Esophagus mucosa (tissue), 1 donor: ENCODE results near the gene PELI1. TPM values are rescaled to one million over a fixed set of nuclear protein-coding genes. Genes with fewer than 3 reads are reported as not detected.
A peak's percentile ranks its signal among the peaks of the same experiment; 100 is the strongest.

Experiments
- ATAC-seq: fragments of 200-7000 bp; cut with Tn5 transposase; one replicate; pipeline ENCODE4 v1.9.1; 2020
- total RNA-seq: library from RNA; stranded (reverse); gene quantifications from one replicate; pipeline ENCODE4 v1.2.4, GENCODE V29; 2023
- donor health status: DM: yes; HTN: yes; CAD: no.

PELI1 gene
- total RNA-seq, 1 donor from 2014 or later: 55.0 TPM

- peak; percentile 87 for ATAC-seq
These were observed 7.3 kb upstream of the PELI1 start for GRCh38 chr2:64151476-64151875.

GRCh38 chr2:64145714-64146113, 1.5 kb upstream of the PELI1 start:
- ATAC-seq: no peak

- ATAC-seq: peak; percentile 49
These were observed 899 bp upstream of the PELI1 start for GRCh38 chr2:64145119-64145518.

- ATAC-seq: peak; percentile 6
These were observed 807 bp downstream of the PELI1 start for GRCh38 chr2:64143169-64144056.

GRCh38 chr2:64142741-64143168, 1.5 kb downstream of the PELI1 start:
- ATAC-seq: no peak

GRCh38 chr2:64141674-64142405, 2.4 kb downstream of the PELI1 start:
- ATAC-seq: no peak

- no peak for ATAC-seq
These were observed 3.5 kb downstream of the PELI1 start for GRCh38 chr2:64140665-64141200.

- ATAC-seq: no peak
These were observed 4.3 kb downstream of the PELI1 start for GRCh38 chr2:64139956-64140355.

GRCh38 chr2:64137996-64138395, 6.2 kb downstream of the PELI1 start:
- peak; percentile 90 for ATAC-seq

- no peak for ATAC-seq
These were observed 6.7 kb downstream of the PELI1 start for GRCh38 chr2:64137567-64137966.

- ATAC-seq: no peak
These were observed 8.8 kb downstream of the PELI1 start for GRCh38 chr2:64135421-64135820.

- no peak for ATAC-seq
These were observed 9.4 kb downstream of the PELI1 start for GRCh38 chr2:64134813-64135212.

GRCh38 chr2:64133828-64134227, 10.4 kb downstream of the PELI1 start:
- ATAC-seq: no peak

- ATAC-seq: no peak
These were observed 10.9 kb downstream of the PELI1 start for GRCh38 chr2:64133354-64133753.

- no peak for ATAC-seq
These were observed 13.9 kb downstream of the PELI1 start for GRCh38 chr2:64130333-64130732.

GRCh38 chr2:64128943-64129391, 15.3 kb downstream of the PELI1 start:
- no peak for ATAC-seq

GRCh38 chr2:64128406-64128805, 15.8 kb downstream of the PELI1 start:
- ATAC-seq: no peak

- no peak for ATAC-seq
These were observed 17.1 kb downstream of the PELI1 start for GRCh38 chr2:64127119-64127518.

GRCh38 chr2:64126601-64127000, 17.6 kb downstream of the PELI1 start:
- no peak for ATAC-seq

GRCh38 chr2:64124571-64124970, 19.6 kb downstream of the PELI1 start:
- no peak for ATAC-seq

GRCh38 chr2:64124168-64124567, 20.1 kb downstream of the PELI1 start:
- no peak for ATAC-seq

- ATAC-seq: no peak
These were observed 20.5 kb downstream of the PELI1 start for GRCh38 chr2:64123740-64124139.

GRCh38 chr2:64122358-64122757, 21.9 kb downstream of the PELI1 start:
- ATAC-seq: peak; percentile 59
